Spinal cord (tissue), 10 donors: ENCODE data around the gene OXCT1. TPM values are rescaled to one million over a fixed set of nuclear protein-coding genes. Genes with fewer than 3 reads are reported as not detected.

Source experiments
- DNase-seq, 6 donors: peaks; one replicate each; pipeline versions ENCODE4 v3.0.0 to v3.0.0-alpha.2; 2013 to 2015; ENCODE audit warnings: low spot score in 6 of 6, low read depth in 4 of 6
- H3K27ac ChIP-seq: one replicate; pipeline ENCODE4 v1.5.1; 2013; ENCODE audit warnings: low read depth, low read length, control low read depth
- H3K27me3 ChIP-seq: one replicate; pipeline ENCODE4 v1.6.1; 2013; ENCODE audit warnings: low read length; ENCODE audit not compliant: control insufficient read depth, insufficient read depth
- H3K36me3 ChIP-seq: one replicate; pipeline ENCODE4 v1.6.1; 2013; ENCODE audit warnings: low read length; ENCODE audit not compliant: control insufficient read depth, insufficient read depth
- H3K4me1 ChIP-seq: one replicate; pipeline ENCODE4 v1.6.1; 2013; ENCODE audit warnings: low read length; ENCODE audit not compliant: control insufficient read depth, insufficient read depth
- H3K4me3 ChIP-seq: one replicate; pipeline ENCODE4 v1.5.1; 2013; ENCODE audit warnings: low read depth, low read length, control low read depth
- H3K9me3 ChIP-seq: one replicate; pipeline ENCODE4 v1.6.1; 2013; ENCODE audit warnings: low read length; ENCODE audit not compliant: control insufficient read depth, insufficient read depth
- WGBS: methylation state at CpG from one replicate; pipeline ENCODE4 v1.1.5; 2013; ENCODE audit warnings: missing lambda C conversion rate; ENCODE audit not compliant: insufficient coverage; 5-methylcytosine and 5-hydroxymethylcytosine counted together
- polyA plus RNA-seq, 2 donors: library from polyadenylated mRNA; unstranded; fragments of 120-200 nt; gene quantifications; one replicate each; pipeline ENCODE4 v1.2.1, GENCODE V29; 2013; ENCODE audit not compliant: insufficient read length in 2 of 2
- total RNA-seq, 2 donors: library from RNA; depleted of rRNA in 1 of 2; stranded (reverse); fragments of 120-200 nt in 1 of 2; fragments of >200 nt in 1 of 2; gene quantifications; one replicate each; pipeline versions ENCODE4 v1.2.3 to v1.2.4, GENCODE V29; 2013 to 2014
- donor health status: healthy.

The OXCT1 gene
- total and polyA plus RNA-seq, 4 donors, result 50.9 to 103 (median 95.0) TPM

DNA sequence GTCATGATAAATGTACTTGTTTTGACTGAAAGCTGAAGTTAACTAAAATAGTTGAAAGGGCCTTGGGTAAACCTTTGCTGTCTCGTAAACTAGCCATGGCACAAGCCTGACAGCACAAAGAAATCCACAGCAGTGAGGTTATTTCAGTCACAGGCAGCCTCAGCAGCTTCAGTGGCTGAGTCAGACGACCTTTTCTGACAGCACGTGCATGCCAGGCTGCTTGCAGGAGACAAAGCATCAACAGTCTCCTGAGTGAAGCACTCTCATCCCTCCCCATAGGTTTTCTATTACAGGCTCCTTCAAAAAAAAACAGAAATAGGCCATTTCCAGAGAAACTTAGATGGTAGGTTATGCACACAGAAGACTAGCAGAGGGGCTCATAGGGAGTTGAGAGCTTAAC is 34.6 kb downstream of the OXCT1 start:
- Histone ChIP-seq H3K9me3 (no peaks in the 10 kb centered on the region), H3K4me1 (no peaks in the 10 kb centered on the region), H3K27ac (no peak overlapping the region), H3K36me3 (peaks cover 9% of the 10 kb centered on the region), H3K27me3 (no peaks in the 10 kb centered on the region), H3K4me3 (no peak overlapping the region)
- DNase-seq, result peak in 3 of 6 donors; percentile 15 to 77 (median 51)
- 24% methylated on average over 3 of the region's 3 CpGs for WGBS

GRCh38 chr5:41834506-41834905 is 35.7 kb downstream of the OXCT1 start:
- peaks cover 9% of the 10 kb centered on the region for H3K36me3 ChIP-seq
- no peaks in the 10 kb centered on the region for H3K4me1 ChIP-seq
- H3K9me3 ChIP-seq, result no peaks in the 10 kb centered on the region
- no peak for DNase-seq
- H3K27ac ChIP-seq, result no peak overlapping the region
- H3K27me3 ChIP-seq, result no peaks in the 10 kb centered on the region
- no peak overlapping the region for H3K4me3 ChIP-seq
- WGBS, result no CpG with 5 or more reads among the region's 1 CpG

- Histone ChIP-seq H3K4me3 (no peak overlapping the region), H3K36me3 (peaks cover 6% of the 10 kb centered on the region), H3K4me1 (no peaks in the 10 kb centered on the region), H3K27me3 (no peaks in the 10 kb centered on the region), H3K27ac (no peak overlapping the region), H3K9me3 (no peaks in the 10 kb centered on the region)
- DNase-seq, result no peak
- WGBS, result 40% methylated on average over 1 of the region's 3 CpGs
These were observed 37.8 kb downstream of the OXCT1 start for GRCh38 chr5:41832430-41832829.

- Histone ChIP-seq H3K27me3 (no peaks in the 10 kb centered on the region), H3K36me3 (peaks cover 6% of the 10 kb centered on the region), H3K4me3 (no peak overlapping the region), H3K9me3 (no peaks in the 10 kb centered on the region), H3K4me1 (no peaks in the 10 kb centered on the region), H3K27ac (no peak overlapping the region)
- WGBS, result 94% methylated on average over 3 of the region's 3 CpGs
- DNase-seq, result no peak
These were observed 39.1 kb downstream of the OXCT1 start for GRCh38 chr5:41831155-41831554.

GRCh38 chr5:41827792-41828191 is 42.4 kb downstream of the OXCT1 start:
- Histone ChIP-seq H3K4me3 (no peak overlapping the region), H3K4me1 (no peaks in the 10 kb centered on the region), H3K9me3 (no peaks in the 10 kb centered on the region), H3K27me3 (no peaks in the 10 kb centered on the region), H3K36me3 (peaks cover 6% of the 10 kb centered on the region), H3K27ac (no peak overlapping the region)
- no CpG with 5 or more reads among the region's 1 CpG for WGBS
- no peak for DNase-seq

DNA sequence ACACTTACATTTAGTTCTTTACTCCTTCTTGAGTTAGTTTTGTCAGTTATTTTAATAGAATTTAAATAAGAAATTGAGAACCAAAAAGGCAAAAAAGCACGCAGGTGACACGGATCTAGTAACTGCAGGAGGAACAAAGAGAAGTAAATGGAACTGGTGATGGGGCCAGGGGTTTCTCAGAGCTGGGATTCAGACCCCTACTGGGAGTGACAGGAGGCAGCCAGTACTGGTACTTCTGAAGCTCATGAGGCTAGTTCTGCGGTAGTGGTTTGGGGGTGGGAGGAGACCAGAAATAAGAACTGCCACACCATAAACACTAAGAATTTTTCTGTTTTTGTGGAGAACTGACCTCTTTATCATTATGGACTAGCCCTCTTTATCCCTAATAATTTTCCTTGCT is 48.2 kb downstream of the OXCT1 start:
- Histone ChIP-seq H3K4me3 (no peak overlapping the region), H3K36me3 (no peaks in the 10 kb centered on the region), H3K27ac (no peak overlapping the region), H3K4me1 (no peaks in the 10 kb centered on the region), H3K9me3 (no peaks in the 10 kb centered on the region), H3K27me3 (no peaks in the 10 kb centered on the region)
- DNase-seq, result no peak
- WGBS, result 64% methylated on average over 2 of the region's 3 CpGs

DNA sequence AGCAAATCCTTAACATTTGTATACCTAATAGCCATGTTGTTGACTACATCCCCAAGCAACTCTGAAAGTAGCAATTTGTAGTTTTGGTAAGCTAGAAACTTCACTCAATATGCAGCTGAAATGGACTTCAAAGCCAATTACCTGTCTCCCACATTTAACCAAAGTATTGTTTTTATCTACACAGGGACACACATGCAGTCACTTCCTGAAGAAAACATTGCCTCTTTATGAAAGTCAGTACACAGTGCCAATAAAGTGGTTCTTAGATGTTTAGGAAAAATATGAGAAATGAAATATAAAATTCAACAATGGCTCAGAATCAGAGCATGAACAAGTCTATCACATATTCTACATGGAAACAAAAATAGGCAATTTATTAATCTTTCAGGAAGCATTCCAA is 49.2 kb downstream of the OXCT1 start:
- Histone ChIP-seq H3K27me3 (no peaks in the 10 kb centered on the region), H3K4me1 (no peaks in the 10 kb centered on the region), H3K36me3 (no peaks in the 10 kb centered on the region), H3K9me3 (no peaks in the 10 kb centered on the region), H3K27ac (no peak overlapping the region), H3K4me3 (no peak overlapping the region)
- no peak for DNase-seq

DNA sequence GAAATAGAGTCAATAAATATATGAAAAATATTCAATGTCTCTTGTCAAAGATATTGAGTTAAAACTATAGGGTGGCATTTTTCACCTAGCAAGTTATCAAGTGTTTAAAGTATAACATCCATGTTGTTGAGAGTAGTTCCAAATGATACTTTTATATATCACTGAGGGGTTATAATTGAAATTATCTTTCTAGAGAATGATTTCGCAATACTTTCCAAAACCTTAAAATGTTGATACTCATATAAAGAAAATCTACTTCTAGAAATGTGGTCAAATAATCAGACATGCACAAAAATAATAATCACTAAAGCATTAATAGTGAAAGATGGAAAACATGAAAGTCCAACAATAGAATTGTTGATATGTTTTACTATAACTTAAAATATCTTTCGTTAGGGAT is 50.1 kb downstream of the OXCT1 start:
- Histone ChIP-seq H3K4me3 (no peak overlapping the region), H3K27ac (no peak overlapping the region), H3K27me3 (no peaks in the 10 kb centered on the region), H3K36me3 (no peaks in the 10 kb centered on the region), H3K4me1 (no peaks in the 10 kb centered on the region), H3K9me3 (no peaks in the 10 kb centered on the region)
- no CpG with 5 or more reads among the region's 2 CpGs for WGBS
- DNase-seq, result no peak

DNA sequence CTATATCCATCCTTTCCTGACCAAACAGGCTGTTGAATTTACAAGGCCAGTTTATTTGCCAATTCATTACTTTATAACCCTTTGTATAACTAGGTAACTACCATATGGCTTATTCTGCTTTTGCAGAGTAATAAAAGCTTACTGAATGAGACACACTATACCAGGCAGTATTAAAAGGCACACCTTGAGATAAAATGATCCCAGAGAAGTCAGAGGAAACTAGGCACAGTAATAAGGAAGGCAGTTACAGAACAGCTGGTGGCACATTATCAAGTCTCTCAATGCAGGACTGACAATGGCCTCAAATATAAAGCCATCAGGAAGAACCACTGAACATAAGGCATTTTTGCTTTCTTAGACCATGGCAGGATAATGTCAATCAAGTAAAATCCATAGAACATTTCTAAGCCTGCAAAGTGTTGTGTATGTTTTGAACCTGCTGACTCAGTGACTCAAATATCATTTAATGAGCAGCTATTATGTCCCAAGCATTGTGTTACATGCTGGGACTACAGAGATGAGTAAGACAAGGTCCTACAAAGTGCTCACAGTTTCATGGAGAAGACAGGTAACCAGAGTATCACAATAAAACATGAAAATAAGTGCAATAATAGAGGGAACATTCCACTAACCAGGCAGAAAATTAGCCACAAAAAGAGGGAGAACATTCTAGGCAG is 52.5 kb downstream of the OXCT1 start:
- no peaks in the 10 kb centered on the region for H3K27me3 ChIP-seq
- no peaks in the 10 kb centered on the region for H3K4me1 ChIP-seq
- no peak for DNase-seq
- H3K36me3 ChIP-seq, result no peaks in the 10 kb centered on the region
- H3K27ac ChIP-seq, result no peak overlapping the region
- no peaks in the 10 kb centered on the region for H3K9me3 ChIP-seq
- H3K4me3 ChIP-seq, result no peak overlapping the region

DNA sequence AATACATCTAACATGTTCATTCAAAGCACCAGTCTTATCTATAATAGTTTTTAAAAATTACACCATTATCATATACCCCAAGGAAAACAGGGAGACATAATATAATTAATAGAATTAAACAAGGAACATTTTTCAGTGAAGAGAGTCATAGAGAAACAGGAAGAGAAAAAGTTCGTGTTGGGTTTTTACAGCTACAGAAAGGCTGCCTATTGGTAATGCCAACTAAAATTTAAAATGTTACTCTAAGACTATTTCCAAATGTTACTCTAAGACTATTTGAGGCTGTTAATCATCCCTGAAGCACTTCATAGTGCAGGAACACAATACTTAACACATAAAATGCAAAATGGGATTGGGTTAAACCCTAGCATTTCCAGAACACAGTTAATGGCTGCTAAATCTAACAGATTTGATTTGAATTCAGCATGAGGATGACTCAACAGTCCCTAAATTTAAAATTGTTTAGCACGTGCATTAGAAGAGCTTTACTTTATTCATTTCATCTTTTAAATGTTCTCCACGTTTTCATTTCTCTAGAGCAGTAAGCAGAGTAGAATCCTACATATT is 54.5 kb downstream of the OXCT1 start:
- no peaks in the 10 kb centered on the region for H3K4me1 ChIP-seq
- no peaks in the 10 kb centered on the region for H3K36me3 ChIP-seq
- H3K27ac ChIP-seq, result no peak overlapping the region
- no peaks in the 10 kb centered on the region for H3K27me3 ChIP-seq
- no peak for DNase-seq
- WGBS, result no CpG with 5 or more reads among the region's 3 CpGs
- no peaks in the 10 kb centered on the region for H3K9me3 ChIP-seq
- H3K4me3 ChIP-seq, result no peak overlapping the region
